Activated CD4-positive, alpha-beta T cell treated with anti-CD3 and anti-CD28 coated beads, Interleukin-2, amount 10 ng/mL, durations not matched to agents 24 days and 14 days (primary cell): ENCODE data around the gene HEMK1. TPM values are rescaled to one million over a fixed set of nuclear protein-coding genes. Genes with fewer than 3 reads are reported as not detected.

ENCODE experiments used
- DNase-seq: peaks from one replicate; pipeline ENCODE4 v3.0.0; 2022
- H3K27ac Mint-ChIP-seq: one replicate; pipeline ENCODE4 v1.8.0; 2022; ENCODE audit warnings: mild to moderate bottlenecking, mixed read lengths
- H3K27me3 Mint-ChIP-seq: one replicate; pipeline ENCODE4 v1.8.0; 2022; ENCODE audit warnings: mixed read lengths
- H3K36me3 Mint-ChIP-seq: one replicate; pipeline ENCODE4 v1.8.0; 2022; ENCODE audit warnings: low read depth, mild to moderate bottlenecking, mixed read lengths
- H3K4me1 Mint-ChIP-seq: one replicate; pipeline ENCODE4 v1.8.0; 2021; ENCODE audit warnings: mixed read lengths
- H3K4me3 Mint-ChIP-seq: one replicate; pipeline ENCODE4 v1.8.0; 2022; ENCODE audit warnings: mild to moderate bottlenecking, moderate library complexity, mixed read lengths
- H3K9me3 Mint-ChIP-seq: one replicate; pipeline ENCODE4 v1.8.0; 2021; ENCODE audit warnings: mixed read lengths
- intact Hi-C: fragments of 100-400 bp; cut with micrococcal nuclease; formaldehyde crosslinking; loops from one replicate; pipeline ENCODE4 v1.15.1; 2023
- total RNA-seq: library from RNA; stranded (reverse); gene quantifications from 2 replicates; pipeline ENCODE4 v1.2.3, GENCODE V29; 2022

The HEMK1 gene
- total RNA-seq, 1 donor from 2014 or later = 66.0 TPM

GRCh38 chr3:50534681-50535330 is 34.5 kb upstream of the HEMK1 start:
- no peak overlapping the region for H3K4me3 Mint-ChIP-seq
- H3K27me3 Mint-ChIP-seq = peaks cover 61% of the 10 kb centered on the region

GRCh38 chr3:50536471-50537180 is 32.7 kb upstream of the HEMK1 start:
- Mint-ChIP-seq H3K36me3 (no peaks in the 10 kb centered on the region), H3K27ac (no peak overlapping the region), H3K4me1 (peaks cover 1% of the 10 kb centered on the region)

More at GRCh38 chr3:50534681-50535330, 34.5 kb upstream of the HEMK1 start:
- Mint-ChIP-seq H3K9me3 (no peaks in the 10 kb centered on the region), H3K4me1 (peaks cover 1% of the 10 kb centered on the region), H3K27ac (no peak overlapping the region), H3K36me3 (no peaks in the 10 kb centered on the region)
- DNase-seq = no peak
- intact Hi-C loops = no loop called here

GRCh38 chr3:50537421-50538129 is 31.7 kb upstream of the HEMK1 start:
- Mint-ChIP-seq H3K27ac (no peak overlapping the region), H3K27me3 (peaks cover 46% of the 10 kb centered on the region), H3K4me1 (peaks cover 1% of the 10 kb centered on the region), H3K36me3 (no peaks in the 10 kb centered on the region), H3K9me3 (no peaks in the 10 kb centered on the region), H3K4me3 (no peak overlapping the region)
- no peak for DNase-seq
- intact Hi-C loops = no loop called here

More at GRCh38 chr3:50536471-50537180, 32.7 kb upstream of the HEMK1 start:
- peaks cover 54% of the 10 kb centered on the region for H3K27me3 Mint-ChIP-seq
- intact Hi-C loops = no loop called here
- H3K9me3 Mint-ChIP-seq = no peaks in the 10 kb centered on the region
- DNase-seq = no peak
- no peak overlapping the region for H3K4me3 Mint-ChIP-seq

GRCh38 chr3:50539356-50540286 is 29.7 kb upstream of the HEMK1 start:
- intact Hi-C loops = no loop called here
- Mint-ChIP-seq H3K27ac (no peak overlapping the region), H3K4me3 (no peak overlapping the region), H3K4me1 (peaks cover 1% of the 10 kb centered on the region), H3K9me3 (no peaks in the 10 kb centered on the region), H3K27me3 (peaks cover 37% of the 10 kb centered on the region), H3K36me3 (no peaks in the 10 kb centered on the region)
- DNase-seq = no peak

GRCh38 chr3:50542177-50543034 is 26.9 kb upstream of the HEMK1 start:
- H3K27me3 Mint-ChIP-seq = peaks cover 23% of the 10 kb centered on the region
- H3K27ac Mint-ChIP-seq = no peak overlapping the region
- H3K4me3 Mint-ChIP-seq = no peak overlapping the region
- no peaks in the 10 kb centered on the region for H3K4me1 Mint-ChIP-seq
- peak; percentile 89 for DNase-seq
- no peaks in the 10 kb centered on the region for H3K9me3 Mint-ChIP-seq
- no peaks in the 10 kb centered on the region for H3K36me3 Mint-ChIP-seq
- intact Hi-C loops = loop anchor here (1.0 to 2.0 kb wide), 4 partner anchors 24 to 195 kb away; no protein-coding TSS in a partner anchor

- no peaks in the 10 kb centered on the region for H3K9me3 Mint-ChIP-seq
- peaks cover 10% of the 10 kb centered on the region for H3K27me3 Mint-ChIP-seq
- intact Hi-C loops = no loop called here
- no peaks in the 10 kb centered on the region for H3K36me3 Mint-ChIP-seq
- no peak overlapping the region for H3K4me3 Mint-ChIP-seq
- H3K27ac Mint-ChIP-seq = no peak overlapping the region
- no peak for DNase-seq
- H3K4me1 Mint-ChIP-seq = no peaks in the 10 kb centered on the region
These were observed 23.5 kb upstream of the HEMK1 start for GRCh38 chr3:50545781-50546180.

- Mint-ChIP-seq H3K27ac (peak overlapping the region; percentile 48), H3K4me3 (no peak overlapping the region), H3K36me3 (no peaks in the 10 kb centered on the region), H3K9me3 (no peaks in the 10 kb centered on the region), H3K4me1 (peaks cover 5% of the 10 kb centered on the region), H3K27me3 (peaks cover 3% of the 10 kb centered on the region)
- no peak for DNase-seq
- intact Hi-C loops = no loop called here
These were observed 20.1 kb upstream of the HEMK1 start for GRCh38 chr3:50549226-50549625.

GRCh38 chr3:50550079-50550736 is 19.1 kb upstream of the HEMK1 start:
- DNase-seq = peak; percentile 90
- Mint-ChIP-seq H3K4me1 (peaks cover 12% of the 10 kb centered on the region), H3K27ac (no peak overlapping the region), H3K36me3 (no peaks in the 10 kb centered on the region), H3K9me3 (no peaks in the 10 kb centered on the region), H3K27me3 (peaks cover 2% of the 10 kb centered on the region), H3K4me3 (no peak overlapping the region)
- intact Hi-C loops = loop anchor here (2.0 kb wide), 1 partner anchor 31 kb away; no protein-coding TSS in a partner anchor

GRCh38 chr3:50551054-50551659 is 18.2 kb upstream of the HEMK1 start:
- no peaks in the 10 kb centered on the region for H3K36me3 Mint-ChIP-seq
- no peaks in the 10 kb centered on the region for H3K9me3 Mint-ChIP-seq
- H3K4me3 Mint-ChIP-seq = no peak overlapping the region
- peaks cover 12% of the 10 kb centered on the region for H3K4me1 Mint-ChIP-seq
- H3K27ac Mint-ChIP-seq = no peak overlapping the region
- no peak for DNase-seq
- H3K27me3 Mint-ChIP-seq = peaks cover 2% of the 10 kb centered on the region
- intact Hi-C loops = loop anchor here (2.0 kb wide), 1 partner anchor 32 kb away; no protein-coding TSS in a partner anchor

GRCh38 chr3:50551681-50552435 is 17.5 kb upstream of the HEMK1 start:
- intact Hi-C loops = loop anchor here (2.0 kb wide), 1 partner anchor 33 kb away; no protein-coding TSS in a partner anchor
- peaks cover 12% of the 10 kb centered on the region for H3K4me1 Mint-ChIP-seq
- DNase-seq = no peak
- no peaks in the 10 kb centered on the region for H3K36me3 Mint-ChIP-seq
- H3K27me3 Mint-ChIP-seq = peaks cover 2% of the 10 kb centered on the region
- H3K27ac Mint-ChIP-seq = no peak overlapping the region
- no peak overlapping the region for H3K4me3 Mint-ChIP-seq
- H3K9me3 Mint-ChIP-seq = no peaks in the 10 kb centered on the region

GRCh38 chr3:50552598-50552997 is 16.7 kb upstream of the HEMK1 start:
- Mint-ChIP-seq H3K9me3 (no peaks in the 10 kb centered on the region), H3K27me3 (peaks cover 2% of the 10 kb centered on the region), H3K27ac (no peak overlapping the region), H3K4me1 (peaks cover 12% of the 10 kb centered on the region), H3K36me3 (peaks cover under 1% of the 10 kb centered on the region), H3K4me3 (no peak overlapping the region)
- intact Hi-C loops = no loop called here
- DNase-seq = no peak
